ENCODE data around the gene PDIA5.

Gene PDIA5

GRCh38 chr3:123119388-123119787, 52.6 kb downstream of the PDIA5 start:
- in situ Hi-C loops (cut with HindIII; ENCODE audit: low sequenced_read_pairs) = no loop called here
- no peak for TF ChIP-seq CTCF (IDR thresholded peaks at IDR 0.05; ENCODE audit: low read depth, low read length, missing control alignments)
- no peak for DNase-seq (ENCODE audit: low read depth)
- no peak overlapping the region for H3K4me3 ChIP-seq (ENCODE audit: low read depth, low read length)

- in situ Hi-C loops (cut with HindIII; ENCODE audit: low sequenced_read_pairs) = no loop called here
- no peak for TF ChIP-seq CTCF (IDR thresholded peaks at IDR 0.05; ENCODE audit: low read depth, low read length, missing control alignments)
- no peak overlapping the region for H3K4me3 ChIP-seq (ENCODE audit: low read depth, low read length)
- no peak for DNase-seq (ENCODE audit: low read depth)
Observed at GRCh38 chr3:123119802-123120201, 53.0 kb downstream of the PDIA5 start.

- DNase-seq (ENCODE audit: low read depth) = no peak
- in situ Hi-C loops (cut with HindIII; ENCODE audit: low sequenced_read_pairs) = no loop called here
- no peak overlapping the region for H3K4me3 ChIP-seq (ENCODE audit: low read depth, low read length)
- no peak for TF ChIP-seq CTCF (IDR thresholded peaks at IDR 0.05; ENCODE audit: low read depth, low read length, missing control alignments)
Observed at GRCh38 chr3:123120573-123120972, 53.7 kb downstream of the PDIA5 start.

- TF ChIP-seq CTCF (IDR thresholded peaks at IDR 0.05; ENCODE audit: low read depth, low read length, missing control alignments) = no peak
- H3K4me3 ChIP-seq (ENCODE audit: low read depth, low read length) = no peak overlapping the region
- in situ Hi-C loops (cut with HindIII; ENCODE audit: low sequenced_read_pairs) = no loop called here
- no peak for DNase-seq (ENCODE audit: low read depth)
Observed at GRCh38 chr3:123122057-123122456, 55.2 kb downstream of the PDIA5 start.

- peak; percentile 16 for DNase-seq (ENCODE audit: low read depth)
- in situ Hi-C loops (cut with HindIII; ENCODE audit: low sequenced_read_pairs) = no loop called here
- H3K4me3 ChIP-seq (ENCODE audit: low read depth, low read length) = no peak overlapping the region
- no peak for TF ChIP-seq CTCF (IDR thresholded peaks at IDR 0.05; ENCODE audit: low read depth, low read length, missing control alignments)
Observed at GRCh38 chr3:123122525-123123315, 55.9 kb downstream of the PDIA5 start.

GRCh38 chr3:123123716-123124616, 57.1 kb downstream of the PDIA5 start:
- H3K4me3 ChIP-seq (ENCODE audit: low read depth, low read length) = no peak overlapping the region
- no peak for TF ChIP-seq CTCF (IDR thresholded peaks at IDR 0.05; ENCODE audit: low read depth, low read length, missing control alignments)
- DNase-seq (ENCODE audit: low read depth) = no peak
- in situ Hi-C loops (cut with HindIII; ENCODE audit: low sequenced_read_pairs) = no loop called here

Data from astrocyte of the cerebellum (primary cell).